Measurements from ENCODE around the gene AOPEP.

AOPEP gene

DNA sequence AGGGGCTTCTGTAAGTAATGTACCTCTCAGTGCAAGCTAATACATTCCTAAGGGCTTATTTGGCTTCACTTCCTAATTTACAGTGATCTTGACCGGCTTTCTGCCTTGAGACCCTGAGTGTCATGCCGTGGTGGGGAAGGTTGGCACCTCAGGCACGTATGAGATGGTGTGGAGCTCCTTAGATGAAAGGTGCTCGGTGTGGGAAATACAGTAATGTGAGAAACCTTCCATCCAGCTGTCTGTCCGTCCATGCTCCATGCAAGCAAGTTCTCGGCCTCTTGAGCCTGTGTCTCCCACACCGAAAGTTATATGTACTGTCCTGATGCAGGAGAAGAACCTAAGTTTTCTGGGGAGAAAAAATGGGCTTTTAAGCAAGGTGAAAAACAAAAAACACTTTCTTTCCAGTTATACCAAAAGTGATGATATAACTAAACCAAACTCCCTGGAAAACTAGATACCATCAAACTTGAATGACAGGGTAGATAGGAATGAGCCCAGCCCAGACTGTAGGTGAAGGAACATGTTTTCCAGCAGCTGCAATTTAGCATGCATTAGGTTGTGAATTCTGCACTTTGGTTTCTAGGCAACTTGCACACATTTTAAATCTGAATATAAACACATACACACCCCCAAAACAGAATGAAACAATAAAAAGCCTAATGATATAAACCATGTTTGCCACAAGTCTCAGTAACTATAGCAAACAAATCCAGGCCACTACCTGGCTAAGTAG, 311.5 kb downstream of the AOPEP start:
- no peak for DNase-seq (ENCODE audit: low read depth)

DNA sequence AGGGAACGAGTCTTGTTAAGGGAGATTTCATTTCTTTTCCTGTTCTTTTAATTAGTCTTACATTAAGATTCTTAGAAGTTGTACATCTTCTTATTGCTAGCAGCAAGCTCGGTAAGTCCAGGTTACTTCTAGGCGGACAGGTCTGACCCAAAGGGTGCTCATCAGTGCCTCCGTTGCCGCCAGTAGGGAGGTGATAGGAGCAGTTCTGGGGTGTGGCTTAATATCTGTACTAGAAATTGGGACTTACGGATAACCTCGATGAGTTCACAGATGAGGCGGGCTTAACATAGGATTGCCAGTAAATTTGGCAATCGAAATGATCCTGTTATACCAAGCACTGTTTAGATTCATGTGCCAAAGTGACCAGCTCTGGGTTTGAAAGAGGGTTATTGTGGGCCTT, 312.2 kb downstream of the AOPEP start:
- no peak for DNase-seq (ENCODE audit: low read depth)

DNA sequence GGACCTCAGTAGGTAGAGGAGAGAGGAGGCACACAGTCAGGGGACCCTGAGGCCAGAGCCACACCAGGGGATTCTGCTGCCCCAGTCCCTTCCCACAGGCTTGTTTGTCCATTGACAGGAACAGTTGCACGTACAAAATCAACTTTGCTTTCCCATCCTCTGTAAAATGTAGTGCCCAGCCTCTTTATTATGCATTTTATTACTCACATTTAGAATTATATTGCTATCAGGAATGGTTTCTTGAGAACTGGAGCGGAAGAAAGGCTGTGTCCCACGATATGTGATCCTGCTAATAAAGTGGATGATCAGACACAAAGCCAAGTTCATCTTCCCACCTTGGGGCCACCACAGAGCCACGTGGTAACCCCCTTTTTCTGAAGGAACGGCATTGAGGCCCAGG, 313.6 kb downstream of the AOPEP start:
- DNase-seq (ENCODE audit: low read depth): no peak

DNA sequence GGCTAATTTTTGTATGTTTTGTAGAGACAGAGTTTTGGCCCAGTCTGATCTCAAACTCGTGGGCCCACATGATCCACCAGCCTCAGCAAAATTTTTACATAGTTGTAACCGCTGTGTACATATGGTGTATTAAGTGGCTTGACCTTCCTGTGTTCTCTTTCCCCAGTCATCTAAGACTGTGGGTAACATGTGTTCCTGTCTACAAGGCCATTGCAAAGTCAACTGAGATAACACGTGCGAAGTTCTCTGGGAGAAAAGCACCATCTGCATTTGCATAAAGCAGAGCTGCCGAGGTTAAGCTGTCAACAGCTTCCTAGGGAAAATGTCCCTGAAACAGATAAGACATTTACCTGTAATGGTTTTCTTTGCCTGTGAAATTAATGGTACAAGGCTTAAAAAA, 317.3 kb downstream of the AOPEP start:
- DNase-seq (ENCODE audit: low read depth): no peak

DNA sequence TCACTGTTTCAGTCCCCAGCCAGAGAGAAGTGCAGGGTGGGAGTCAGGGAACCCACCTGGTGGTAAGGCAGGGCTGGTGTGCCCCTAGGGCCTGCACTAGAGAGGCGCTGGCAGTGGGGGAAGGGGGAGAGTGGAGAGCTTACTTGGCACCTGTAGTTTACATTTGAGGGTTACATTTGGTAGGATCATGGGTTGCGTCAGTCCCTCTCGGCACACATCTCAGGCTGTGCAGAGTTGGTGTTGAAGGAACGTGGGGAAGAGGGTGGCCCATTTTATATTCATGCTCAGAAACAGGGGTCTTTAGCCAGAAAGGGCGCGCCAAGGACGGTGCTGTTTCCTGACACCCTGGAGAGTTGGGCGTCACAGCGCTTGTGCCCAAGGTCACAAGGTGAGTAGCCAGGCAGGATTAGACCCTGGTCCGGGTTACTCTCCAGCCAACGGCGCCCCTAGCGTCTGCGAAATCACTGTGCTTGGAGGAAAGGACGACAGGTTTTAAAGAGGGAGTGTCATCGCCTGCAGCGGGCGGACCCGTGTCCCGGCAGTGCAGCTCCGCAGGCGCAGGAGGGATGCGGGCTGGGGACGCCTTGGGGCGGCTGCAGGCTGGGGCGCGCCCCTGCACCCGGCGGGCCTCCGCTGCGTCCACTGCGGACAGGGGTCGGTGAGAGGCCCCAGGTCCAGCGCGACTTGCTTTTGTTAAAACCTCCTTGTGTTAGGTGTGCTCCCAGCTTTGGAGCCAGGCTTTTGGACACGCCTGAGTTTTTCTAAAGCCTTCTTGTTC, 318.4 kb downstream of the AOPEP start:
- no peak for DNase-seq (ENCODE audit: low read depth)

DNA sequence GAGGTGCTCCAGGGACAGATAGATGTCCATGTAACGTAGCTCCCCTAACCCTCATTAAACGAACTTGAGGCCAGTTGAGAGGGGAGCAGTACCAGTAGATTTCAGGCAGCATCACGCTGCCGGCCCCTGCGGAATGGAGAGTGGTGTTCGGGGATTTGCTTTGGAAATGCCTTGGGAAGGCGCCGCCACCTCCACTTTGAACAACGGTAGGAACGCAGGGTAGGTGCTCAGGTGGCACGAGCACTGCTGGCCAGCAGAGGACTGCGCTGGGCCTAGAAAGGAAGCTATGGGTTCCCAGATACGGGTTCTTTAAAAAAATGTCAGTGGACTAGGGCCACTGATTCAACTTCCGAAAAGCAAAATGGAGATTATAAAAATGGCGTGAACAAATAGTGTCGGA, 319.3 kb downstream of the AOPEP start:
- no peak for DNase-seq (ENCODE audit: low read depth)

DNA sequence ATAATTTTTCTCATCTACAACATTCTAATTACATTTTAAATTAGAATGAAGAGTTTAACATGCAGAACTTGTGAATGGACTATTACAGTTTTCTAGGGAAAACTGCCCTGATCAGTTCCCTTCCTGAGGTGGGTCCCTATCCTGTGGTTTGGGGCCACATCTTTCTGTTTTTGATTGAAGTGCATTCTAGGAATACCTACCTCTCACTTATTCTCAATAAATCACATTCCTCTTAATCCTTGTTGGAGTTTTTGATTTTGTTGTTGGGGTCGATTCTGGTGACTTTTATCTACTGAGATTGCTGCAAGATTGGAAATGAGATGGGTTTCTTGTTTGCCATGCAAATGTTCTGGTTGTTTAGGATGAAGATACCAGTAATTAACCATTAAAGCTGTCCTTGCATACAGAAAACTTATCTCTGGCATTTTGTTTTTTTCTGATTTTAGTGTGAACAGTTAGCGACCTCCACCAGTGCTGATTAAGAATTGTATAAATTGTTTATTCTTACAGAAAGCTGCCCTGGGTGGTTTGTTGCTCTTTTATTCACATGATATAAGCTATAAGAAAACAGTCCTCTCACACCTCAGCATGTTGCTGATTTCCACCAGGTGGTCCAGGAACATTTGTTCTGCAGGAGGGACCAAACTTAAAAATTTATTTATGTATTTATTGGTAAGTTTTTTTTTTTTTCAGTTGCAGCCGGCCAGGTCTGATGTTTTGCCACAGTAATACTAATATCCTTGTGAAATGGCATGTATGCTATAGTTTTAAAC, 321.1 kb downstream of the AOPEP start:
- DNase-seq (ENCODE audit: low read depth): no peak

DNA sequence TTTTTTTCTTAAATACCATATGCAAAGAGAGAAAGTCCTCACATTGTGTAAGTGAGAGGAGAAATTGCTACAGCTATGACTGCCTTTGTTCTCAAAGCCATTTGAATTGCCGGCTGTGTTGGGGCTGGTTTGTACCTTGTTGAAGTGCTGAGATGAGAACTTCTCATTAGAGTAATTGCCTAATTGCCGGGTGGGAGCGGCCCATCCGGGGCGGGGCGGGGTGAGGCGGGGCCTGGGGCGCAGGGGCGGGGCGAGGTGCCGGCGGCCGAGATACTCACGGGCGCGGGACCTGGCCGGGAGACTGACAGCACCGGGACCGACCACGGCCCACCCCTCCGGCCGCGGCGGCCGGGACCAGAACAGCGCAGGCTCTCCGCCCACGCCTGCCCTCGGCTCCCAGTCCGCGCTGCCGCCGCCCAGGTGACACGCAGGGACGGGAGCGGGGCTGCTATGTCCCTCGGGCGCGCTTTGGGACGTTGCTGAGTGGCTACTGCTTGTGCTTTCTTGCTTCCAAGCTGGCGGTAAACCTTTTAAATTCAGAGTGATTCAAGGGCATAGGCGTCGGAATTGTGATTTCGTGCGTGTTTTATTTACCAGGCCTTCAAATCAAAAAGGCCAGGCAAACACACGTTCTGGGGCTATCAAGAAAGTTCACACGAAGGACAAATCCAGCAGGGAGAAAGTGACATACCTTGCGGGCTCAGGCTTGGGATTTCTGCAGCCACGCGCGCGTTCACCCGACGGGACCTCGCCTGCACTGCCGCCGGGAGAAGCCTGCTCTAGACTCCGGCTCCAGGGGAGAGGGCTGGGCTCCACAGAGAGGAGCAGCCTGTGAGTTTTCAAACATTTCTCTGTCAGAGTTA, 322.0 kb downstream of the AOPEP start:
- peak; percentile 17 for DNase-seq (ENCODE audit: low read depth)

DNA sequence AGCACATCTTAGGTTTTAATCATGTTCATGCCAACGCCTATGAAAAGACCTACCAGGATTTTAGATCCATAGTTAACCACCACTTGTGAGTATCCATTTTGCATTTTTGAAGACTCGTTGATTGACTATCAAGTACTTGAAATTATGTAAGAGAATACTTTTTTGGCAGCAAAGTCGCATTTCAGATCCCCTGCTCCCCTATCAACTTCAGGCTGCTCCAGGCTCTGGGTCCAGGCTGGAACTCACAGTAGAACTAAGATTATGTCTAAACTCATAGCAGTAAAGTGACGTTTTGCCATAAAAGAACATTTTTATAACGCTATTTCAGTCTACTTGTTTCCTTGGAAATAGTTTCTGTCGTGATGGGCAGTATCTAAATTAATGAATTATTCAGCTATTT, 323.3 kb downstream of the AOPEP start:
- DNase-seq (ENCODE audit: low read depth): no peak

DNA sequence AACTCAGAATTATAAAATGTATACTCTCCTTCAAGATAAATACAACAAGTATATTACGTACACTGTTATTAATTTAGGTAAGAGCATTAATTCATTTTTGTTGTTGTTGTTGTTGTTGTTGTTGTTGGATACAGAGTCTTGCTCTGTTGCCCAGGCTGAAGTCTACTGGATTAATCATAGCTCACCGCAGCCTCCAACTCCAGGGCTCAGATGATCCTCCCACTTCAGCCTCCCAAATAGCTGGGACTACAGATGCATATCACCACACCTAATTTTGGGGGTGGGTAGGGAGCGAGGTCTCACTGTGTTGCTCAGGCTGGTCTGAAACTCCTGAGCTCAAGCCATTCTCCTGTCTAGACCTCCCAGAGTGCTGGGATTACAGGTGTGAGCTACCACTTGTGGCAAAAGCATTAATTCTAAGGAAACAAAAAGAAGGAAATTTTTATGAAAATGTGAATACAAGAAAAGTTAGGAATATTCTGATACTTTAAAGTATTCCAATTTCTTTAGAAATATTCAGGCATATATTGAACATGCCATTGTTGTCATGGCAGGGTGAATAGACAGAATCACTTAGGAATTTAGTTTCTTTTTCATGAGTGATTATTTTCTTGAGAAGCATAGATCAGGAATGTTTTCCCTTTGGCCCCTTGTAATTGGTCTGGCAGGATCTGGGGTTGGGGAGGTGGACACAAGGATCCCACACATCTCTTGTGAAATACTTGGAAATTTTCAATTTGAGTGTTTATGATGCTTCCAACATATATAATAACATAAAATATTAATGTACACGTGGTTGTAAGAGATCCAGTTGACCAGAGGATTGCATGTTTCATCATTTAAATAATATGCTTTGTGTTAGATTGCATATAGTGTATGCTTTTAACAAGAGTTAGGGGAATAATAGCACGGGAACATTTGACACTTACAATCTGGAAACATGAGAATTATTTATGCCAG, 327.4 kb downstream of the AOPEP start:
- DNase-seq (ENCODE audit: low read depth): no peak

DNA sequence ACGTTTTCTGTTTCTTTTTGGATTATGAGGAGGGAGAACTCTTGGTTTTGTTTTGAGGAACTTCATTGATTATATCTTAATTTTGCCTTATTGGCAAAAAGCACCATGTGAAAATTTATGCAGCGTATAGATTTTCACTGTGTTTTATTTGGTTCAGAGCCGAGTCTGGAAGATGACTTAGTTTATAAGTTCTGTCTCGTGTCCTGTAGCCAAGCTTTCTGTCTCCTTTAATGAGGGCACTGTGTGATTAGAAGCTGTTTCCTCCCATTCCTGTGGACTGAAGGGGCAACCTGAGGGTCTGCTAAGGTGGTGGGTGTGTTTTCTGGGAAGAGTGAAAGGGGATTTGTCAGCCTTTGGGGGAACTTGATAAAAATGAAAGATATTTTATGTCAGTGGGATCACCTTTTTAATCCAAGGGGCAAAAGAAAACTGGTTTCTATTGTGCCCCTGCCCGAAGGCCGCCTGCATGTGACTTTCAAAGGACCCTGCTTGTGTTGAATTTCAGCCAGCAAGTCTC, 328.9 kb downstream of the AOPEP start:
- DNase-seq (ENCODE audit: low read depth): no peak

DNA sequence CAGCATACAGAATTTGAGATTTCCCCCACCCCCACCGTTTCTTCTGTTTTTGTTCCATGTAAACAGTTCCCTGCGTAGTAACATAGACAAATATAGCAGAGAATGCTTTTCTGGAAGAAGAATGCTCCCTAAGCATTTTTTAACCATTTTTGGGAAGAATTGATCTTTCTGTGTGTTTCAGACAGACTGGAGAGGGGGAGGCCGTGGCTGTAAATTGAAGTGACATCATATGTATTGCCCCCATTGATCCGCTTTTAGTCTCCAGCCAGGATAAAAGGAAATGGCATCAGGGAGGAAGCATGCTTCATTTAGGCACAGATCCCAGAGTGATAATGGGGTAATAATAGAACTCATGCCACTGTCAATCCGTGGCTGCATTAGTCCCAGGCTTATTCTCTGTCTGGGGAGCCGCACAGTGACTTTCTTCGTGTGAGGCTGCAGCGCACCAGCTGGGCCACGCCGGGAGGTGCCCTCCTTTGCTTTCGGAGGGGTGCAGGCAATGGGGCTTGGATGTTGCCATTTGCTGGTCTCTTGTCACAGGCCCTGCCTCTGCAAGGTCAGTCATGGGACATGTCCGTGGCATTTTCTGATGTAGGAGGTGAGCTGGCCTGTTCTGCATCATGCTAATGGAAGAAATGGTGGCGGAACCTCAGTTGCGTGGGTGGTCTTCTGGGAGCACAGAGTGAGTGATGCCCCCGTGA, 329.5 kb downstream of the AOPEP start:
- no peak for DNase-seq (ENCODE audit: low read depth)

DNA sequence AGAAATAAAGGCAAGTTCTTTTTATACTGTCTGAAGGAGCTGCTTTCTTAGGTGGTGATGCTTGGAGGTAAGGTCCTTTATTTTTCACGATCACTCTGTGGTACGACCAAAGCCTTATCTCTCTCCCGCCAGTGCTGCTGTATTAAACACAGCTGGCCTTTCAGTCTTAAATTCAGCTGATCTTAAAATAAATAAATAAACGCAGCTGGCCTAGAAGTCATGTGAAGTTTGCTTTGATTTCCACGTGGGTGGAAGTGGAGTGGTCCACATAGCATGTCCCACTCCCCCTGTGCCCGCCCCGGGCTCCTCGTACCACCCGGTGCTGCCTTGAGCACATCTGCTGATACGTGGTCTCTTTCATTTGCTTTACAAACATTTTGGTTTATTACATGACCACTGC, 330.6 kb downstream of the AOPEP start:
- DNase-seq (ENCODE audit: low read depth): no peak

DNA sequence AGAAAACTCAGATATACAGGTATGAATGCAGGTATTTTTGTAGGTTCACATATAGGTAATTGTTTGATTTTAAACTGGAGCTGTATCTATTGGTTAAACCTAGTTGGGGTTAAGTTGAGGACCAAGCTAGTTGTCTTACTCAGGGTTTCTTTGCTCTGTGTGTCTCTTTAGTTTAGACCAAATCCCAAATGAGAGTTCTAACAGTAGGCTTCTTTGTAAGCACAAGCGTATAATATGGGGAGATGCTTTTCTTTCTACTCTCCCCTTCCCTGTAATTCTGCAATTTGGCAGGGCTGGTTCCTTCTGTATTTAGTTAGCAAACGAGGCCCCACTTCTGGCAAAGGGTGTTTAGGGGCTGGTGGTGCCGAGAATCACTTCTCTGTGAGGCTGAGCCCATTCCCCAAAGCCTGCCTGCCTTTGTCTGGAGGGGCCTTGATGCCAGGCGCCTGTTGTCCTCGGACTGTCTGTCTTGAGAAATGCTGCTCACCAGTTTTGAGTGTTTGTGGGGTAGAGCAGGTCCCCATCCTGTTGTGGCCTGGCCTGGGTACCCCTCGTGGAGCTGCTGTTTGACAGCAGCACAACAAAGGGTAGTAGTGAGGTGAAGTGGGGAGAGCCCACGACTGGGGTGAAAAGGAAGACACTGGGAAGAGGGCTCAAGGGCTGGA, 331.8 kb downstream of the AOPEP start:
- DNase-seq (ENCODE audit: low read depth): no peak

DNA sequence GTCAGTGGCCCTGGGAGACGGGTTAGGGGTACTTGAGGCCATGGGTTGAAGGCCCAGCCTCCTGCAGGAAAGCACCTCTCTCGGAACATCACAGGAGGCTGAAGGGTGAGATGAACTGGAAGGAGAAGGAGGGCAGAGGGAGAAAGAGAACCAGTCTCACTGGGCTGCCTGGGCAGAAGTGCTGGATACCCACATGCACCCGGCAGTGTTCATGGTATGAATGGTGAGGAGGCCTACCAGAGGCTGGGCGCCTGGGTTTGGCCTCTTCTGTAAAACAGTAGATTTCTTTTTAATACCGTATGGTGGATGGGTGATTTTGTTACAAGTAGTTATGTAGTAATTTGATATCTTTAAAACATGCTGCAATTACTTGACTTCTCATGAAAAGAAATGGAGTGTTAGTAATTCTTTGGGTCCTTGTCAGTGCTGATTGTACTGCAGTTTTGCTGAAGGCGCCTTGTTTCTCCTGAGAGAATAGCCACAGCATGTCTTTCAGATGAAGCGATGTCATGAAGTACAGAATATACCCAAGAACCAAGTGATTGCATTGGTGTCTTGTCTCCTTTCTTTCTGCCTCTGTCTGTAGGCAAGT, 332.4 kb downstream of the AOPEP start:
- DNase-seq (ENCODE audit: low read depth): no peak

DNA sequence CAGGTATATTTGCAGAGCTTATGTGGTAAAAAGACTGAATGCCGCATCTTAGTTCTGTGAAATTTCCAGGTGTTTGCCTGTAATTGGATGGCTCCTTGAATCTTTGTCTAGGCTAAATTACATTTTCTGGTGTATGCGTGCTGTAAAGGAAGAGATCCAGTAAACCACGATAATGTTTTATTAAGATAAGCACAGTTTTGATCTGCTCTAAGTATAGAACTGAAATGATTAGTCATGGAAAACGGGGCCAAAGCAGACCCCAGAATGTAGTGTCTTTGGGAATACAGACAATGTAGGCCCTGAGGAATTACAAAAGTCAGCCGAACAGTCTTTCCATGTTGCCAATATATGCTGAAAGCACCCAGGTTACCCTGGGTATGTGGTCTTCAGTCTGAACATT, 333.7 kb downstream of the AOPEP start:
- DNase-seq (ENCODE audit: low read depth): no peak

DNA sequence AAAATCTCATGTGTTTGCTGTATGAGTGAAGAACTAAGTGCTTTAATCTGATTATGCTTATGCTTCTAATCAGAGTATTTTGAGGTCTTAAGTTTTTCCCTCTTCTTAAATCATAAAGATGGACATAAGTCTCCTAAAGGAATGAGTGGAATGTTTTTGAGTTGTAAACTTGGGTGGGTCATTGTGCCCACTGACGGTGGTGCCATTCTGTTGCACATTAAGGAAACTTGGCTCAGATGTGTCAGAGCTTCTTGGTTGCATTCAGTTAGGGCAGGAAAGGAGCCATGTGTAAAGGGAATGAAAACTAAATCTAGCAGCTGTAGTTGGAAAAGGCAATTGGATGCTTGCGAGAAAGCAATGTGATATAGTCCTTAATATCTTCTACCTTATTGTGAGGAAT, 334.4 kb downstream of the AOPEP start:
- DNase-seq (ENCODE audit: low read depth): no peak

DNA sequence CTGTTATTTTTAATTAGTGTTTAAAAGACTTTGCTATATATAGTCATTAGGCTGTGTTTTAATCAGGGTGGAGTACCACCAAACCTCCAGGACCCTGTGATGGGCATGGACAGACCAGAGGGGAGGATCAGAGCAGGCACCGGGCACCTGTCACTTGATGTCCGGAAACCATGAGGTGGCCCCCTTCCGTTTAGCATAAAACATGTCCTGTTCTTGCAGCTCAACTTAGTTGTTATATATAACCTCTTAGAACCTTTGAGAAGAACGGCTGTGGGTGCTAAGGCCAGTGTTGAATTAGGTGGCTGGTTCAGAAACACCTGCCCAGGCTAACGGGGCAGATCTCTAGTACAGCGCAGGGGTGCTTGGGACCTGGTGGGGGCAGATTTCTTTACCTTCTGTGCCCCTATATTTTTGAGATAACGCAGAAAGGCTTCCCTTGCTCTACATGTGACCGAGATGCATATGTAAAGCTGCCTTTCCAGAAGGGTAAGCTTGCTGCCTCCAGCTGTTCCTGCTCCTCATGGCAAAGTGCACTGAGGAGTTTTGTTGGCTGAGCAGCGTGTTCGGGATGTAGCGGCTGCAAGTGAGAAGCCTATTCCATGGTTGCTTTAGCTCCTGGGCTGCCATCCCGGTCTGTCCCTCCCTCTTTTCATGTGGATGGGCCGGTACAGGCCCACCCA, 335.6 kb downstream of the AOPEP start:
- DNase-seq (ENCODE audit: low read depth): no peak

Data from activated T-helper 9 cell treated with anti-CD3 and anti-CD28 coated beads, Interleukin-2, amount 50 U/mL, for 16 hours (primary cell).